GM18499 (cell line): ENCODE data around the gene RPTN.

Source experiments
- ATAC-seq: cut with Tn5 transposase; IDR thresholded peaks from one replicate; pipeline ENCODE4 v1.9.1; 2021; ENCODE audit warnings: moderate number of reproducible peaks; ENCODE audit not compliant: insufficient read depth, unreplicated experiment

Gene RPTN, protein sequence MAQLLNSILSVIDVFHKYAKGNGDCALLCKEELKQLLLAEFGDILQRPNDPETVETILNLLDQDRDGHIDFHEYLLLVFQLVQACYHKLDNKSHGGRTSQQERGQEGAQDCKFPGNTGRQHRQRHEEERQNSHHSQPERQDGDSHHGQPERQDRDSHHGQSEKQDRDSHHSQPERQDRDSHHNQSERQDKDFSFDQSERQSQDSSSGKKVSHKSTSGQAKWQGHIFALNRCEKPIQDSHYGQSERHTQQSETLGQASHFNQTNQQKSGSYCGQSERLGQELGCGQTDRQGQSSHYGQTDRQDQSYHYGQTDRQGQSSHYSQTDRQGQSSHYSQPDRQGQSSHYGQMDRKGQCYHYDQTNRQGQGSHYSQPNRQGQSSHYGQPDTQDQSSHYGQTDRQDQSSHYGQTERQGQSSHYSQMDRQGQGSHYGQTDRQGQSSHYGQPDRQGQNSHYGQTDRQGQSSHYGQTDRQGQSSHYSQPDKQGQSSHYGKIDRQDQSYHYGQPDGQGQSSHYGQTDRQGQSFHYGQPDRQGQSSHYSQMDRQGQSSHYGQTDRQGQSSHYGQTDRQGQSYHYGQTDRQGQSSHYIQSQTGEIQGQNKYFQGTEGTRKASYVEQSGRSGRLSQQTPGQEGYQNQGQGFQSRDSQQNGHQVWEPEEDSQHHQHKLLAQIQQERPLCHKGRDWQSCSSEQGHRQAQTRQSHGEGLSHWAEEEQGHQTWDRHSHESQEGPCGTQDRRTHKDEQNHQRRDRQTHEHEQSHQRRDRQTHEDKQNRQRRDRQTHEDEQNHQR

DNA sequence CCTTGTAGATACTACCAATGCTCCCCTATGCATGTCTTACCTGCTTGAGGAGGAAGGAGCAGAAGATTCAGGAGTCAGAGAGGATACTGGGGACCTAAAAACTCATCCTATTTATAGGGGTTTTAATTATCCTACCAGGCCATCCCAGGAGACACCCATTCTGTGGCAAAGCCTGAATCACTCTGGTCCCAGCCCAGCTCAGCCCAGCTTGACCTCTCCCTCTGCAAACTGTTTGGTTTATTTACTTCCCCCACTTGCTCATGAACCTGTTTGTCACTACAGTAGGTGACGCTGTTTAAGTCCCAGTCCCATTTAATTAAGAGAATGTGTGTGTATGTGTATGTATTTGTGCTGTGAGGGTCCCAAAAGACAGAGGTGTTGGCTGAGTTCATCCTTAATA, at the start of gene RPTN:
Gene RPTN (minus strand): TSS at position 85 of the 400 bp plus-strand sequence. CDS start 1,339 bp downstream, outside the sequence.
- ATAC-seq = no peak

DNA sequence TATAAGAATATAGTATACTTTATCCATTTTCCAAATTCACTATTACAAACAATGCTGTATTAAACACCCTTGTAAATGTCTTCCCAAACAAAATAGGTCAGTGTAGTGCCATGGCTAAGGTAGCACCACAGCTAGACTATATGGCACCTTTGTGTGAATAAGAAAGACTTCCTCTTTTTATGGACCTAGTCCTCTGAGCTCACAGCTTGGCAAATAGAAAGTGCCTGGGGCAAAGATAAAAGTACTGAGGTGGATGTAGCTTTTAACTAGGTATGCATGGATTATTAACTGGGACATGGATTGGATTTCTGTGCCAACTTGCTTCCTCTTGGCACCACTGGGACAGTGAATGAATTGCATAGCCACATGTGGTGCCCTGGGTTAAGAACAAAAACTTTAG, 40.0 kb upstream of the RPTN start:
- ATAC-seq = no peak

DNA sequence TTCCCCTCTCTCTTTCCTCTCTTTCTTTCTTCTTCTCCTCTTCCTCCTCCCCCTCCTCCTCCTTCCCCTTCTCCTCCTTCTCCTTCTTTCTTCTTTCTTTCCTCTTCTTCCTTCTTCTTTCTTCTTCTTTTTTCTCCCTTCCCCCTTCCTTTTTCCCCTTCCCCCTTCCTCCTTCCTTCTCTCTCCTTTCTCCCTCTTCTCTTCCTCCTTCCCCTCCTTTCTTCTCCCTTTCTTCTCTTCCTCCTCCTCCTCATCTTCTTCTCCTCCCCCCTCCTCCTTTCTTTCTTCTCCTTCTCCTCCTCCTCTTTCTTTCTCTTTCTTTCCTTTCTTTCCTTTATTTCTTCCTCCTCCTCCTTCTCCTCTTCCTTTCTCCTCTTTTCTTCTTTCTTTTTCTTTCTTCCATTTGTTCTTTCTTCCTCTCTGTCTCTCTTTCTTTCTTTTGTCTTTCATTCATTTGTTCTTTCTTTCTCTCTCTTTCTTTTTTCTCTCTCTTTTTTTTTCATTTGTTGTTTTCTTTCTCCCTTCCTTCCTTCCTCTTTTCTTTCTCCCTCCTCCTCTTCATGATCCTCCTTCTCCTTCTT, 38.4 kb upstream of the RPTN start:
- no peak for ATAC-seq

DNA sequence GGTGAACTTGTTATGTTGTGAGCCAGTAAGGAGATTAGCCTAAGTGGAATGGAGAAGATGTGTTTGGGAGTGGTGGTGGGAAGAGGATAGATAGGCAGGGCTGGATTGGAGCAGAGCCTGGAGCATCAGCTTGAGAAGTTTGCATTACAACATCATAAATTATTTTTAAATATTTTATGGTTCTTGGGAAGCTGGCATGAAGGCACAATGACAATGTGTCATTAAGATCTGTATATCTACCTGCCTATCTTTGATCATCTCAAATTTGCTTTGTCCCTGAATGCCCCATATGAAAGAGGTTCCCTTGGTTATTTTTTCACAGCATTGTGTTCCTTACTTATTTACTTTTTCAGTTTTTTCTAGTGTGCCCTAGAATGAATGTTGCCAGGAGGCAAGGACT, 32.7 kb upstream of the RPTN start:
- no peak for ATAC-seq

DNA sequence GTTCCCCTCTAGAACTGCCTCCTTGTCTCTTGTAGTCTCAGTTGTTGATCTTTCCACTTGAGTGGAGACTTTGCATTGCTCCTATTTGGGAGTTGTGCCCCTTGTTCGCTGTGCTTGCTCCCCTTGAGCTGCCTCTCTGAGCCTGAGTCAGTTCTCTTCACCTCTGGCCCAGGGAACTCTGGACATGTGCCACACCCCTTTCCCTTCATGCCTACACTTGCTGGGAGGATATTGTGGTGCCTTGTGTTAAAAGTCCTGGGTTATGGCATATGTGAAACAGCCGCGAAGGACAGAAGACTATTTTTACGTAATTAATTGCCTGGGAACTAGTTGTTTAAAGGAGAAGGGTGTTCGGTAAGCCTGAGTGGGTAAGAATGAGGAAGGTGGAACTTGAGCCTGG, 32.2 kb upstream of the RPTN start:
- ATAC-seq = no peak

DNA sequence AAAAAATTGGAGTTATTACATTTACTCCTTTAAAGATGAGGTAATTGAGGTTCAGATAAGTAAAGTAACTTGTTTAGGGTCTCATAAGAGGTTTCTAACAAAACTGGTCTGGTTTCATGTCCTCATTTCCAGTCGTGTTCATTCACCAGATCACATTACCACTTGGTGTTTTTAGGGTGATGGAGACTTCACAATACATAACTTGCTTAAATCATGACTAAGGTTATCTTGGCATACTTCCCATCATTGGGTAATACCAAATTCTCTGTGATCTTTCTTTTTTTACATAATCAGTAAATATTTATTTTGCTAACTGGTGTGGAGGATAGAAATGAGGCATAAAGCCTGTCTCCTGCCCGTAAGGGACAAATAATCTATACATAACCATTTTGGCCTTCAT, 31.6 kb upstream of the RPTN start:
- ATAC-seq = no peak

DNA sequence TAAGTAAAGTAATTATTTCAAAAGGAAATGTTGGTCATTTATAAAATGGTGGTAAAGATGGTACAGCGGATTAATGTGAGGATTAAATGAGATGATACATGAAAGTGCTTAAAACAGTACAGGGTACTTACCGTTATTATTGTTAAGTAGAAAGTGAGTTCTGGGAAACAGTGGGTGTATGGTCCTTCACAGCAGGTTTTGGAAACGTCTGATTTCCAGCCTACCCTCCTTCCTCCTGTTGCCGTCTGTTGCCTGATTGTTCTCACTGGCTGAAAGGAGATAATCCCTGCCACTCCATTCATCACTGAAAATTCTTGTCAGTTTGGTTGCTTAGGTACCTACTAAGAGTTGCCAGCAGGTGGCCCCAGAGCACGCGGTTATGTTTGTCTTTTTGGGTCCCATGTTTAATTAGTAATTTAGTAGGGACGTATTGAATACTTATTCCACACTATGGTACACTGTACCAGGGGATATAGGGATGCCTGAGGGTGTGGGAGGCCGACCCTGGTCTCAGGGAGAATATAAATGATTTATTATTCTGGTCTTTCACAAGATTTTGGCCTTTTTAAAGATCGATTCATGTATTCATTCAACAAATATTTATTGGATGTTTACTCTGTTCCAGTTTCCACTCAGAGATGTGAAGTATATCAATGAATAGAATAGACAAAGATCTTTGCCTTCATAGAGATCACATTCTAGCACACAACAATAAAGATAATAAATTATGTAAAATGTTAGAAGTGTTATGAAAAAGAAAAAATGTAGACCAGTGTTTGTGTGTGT, 30.8 kb upstream of the RPTN start:
- ATAC-seq = no peak

DNA sequence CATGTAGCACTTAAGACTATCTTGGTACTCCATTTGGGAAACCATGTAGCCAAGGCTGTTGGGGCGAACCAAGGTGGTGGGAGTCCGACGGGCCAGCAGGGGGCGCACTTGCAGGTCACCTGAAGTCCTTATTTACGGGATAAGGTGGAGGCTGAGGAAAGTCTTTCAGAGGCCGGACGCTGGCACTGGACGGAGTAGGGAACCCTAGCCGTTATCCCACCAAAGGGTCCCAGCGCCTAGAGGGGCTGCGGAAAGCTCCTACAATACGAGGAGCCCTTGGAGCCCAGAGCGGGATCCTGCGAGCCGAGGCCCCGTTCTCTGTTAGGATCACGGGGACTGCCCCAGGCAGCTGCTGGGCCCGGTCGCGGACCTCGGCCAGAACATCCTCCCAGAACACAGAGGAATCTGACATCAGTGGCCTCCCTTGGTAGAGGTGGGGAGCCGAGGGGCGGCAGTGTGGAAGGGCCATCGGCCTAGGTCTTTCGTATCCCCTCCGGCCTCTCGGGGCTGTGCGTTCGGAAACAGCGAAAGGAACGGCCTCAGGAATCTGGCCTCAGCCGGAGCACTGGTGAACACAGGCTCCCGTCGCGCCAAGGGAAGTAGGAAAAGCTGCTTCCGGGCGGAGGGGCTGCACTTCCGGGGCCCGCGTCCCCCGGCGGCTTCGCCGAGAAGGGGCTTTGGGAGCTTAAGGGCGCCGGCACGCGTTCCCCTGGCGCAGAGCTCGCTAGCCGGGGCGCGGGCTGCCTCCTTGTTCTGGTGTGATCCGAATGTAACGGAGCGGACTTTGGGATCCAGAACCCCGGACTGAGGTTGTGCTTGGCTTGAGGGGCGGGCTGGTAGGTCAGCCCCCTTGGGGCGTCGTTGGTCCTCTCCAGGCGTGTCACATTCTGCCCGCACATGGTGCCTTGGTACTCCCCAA, 29.9 kb upstream of the RPTN start:
- ATAC-seq = no peak

DNA sequence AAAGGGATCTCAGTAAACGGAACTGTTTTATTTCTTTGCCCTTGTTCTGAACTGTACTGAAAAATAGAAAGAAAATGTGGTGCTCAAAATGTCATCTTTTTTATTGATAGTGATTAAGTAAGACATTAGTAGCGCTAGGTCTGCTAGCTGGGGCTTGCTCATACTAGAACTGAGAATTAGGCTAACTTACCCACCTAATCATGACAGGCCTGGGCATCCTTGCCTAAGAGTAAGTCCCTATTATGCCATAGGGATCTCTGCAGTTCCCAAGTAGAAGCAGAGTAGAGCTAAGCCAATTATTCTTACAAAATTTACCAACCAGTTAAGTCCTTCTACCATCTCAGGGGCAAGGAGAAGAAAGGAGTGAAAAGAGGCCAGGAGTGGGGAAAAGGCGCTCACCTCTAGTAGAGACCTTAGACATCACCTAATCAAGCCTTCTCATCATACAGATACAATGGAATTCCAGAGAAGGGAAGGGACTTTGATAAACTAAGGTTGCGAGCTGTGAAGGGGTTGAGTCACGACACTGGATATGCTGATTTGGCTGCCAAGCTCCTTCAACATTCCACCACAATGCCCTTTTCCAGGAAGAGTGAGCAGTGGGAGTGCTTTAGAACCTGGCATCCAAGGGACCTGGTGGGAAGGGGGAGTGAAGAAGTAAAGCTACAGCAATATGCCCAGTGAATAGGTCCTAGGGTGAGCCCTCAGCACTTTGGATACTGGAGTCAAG, 27.7 kb upstream of the RPTN start:
- no peak for ATAC-seq

DNA sequence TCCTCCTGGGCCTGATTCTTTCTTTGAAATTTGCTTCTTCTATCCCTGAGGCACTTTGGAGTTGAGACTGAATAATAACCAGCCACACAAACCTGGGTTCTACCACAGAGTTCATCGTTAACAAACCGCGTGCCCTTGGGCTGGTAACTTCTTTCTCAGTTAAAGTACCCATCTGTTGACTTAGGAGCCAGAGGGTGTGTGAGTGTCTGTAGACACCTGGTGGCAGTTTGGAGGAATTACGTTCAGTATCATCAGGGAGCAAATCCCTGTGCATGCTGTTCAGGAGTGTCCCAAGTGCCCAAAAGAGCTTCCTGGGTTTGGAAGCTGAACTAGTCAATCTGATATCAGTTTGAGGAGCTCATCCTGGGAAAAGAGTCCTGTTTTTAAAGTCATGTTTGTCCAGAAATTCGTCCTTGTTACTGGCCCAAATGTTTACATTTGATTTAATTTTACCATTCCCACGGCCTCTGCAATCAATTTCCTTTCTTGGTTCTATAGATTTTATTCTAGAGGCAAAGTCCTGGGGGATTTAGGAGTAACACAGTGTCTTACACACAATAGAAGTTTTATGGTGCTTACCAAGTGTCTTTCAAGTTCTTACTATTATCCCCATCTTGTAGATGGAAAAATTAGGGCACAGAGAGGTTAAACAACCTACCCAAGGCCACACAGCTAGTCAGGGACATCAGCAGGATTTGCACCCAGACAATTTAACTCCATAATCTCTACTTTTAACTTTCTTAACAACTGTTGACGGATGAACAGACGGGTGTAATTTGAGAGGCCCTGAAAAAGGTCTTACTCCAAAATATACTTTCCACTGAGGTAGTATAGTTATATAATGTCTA, 26.7 kb upstream of the RPTN start:
- no peak for ATAC-seq

DNA sequence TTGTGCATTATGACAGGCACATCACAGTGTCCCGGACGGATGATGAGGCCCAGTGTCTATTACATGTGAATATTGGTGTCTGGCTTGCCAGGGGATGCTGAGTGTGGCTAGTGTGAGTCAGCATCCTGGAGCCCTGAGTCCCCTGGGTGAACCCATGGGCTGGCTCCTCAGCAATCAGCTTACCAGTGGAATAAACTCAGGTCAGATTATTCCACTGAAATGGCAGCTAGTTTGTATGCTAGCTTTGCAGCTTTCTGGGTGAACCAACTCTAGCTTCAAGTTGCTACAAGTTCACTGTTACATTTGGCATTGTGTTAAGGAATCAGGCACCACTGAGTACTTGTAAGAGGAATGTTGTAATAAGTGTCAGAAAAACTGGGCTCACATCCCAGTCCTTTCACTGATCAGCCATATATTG, 23.9 kb upstream of the RPTN start:
- ATAC-seq = no peak

DNA sequence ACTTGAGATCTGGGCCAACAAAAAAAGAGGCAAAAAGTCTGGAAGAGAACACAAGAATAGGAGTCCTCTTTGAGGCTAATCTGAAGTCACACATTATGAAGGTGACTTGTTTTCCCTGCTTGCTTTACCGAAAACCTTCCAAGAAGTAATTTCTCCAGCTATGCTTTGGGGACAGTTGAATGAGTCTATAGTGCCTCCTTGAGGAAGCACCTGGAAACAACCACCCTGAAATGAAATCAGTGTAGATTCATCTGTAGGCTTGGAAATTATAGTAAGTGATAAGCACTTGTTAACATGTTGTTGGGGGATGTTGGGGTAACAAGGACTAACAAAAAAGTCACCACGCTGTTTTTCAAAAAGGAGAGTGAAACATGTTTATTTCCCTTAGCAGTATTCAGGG, 23.4 kb upstream of the RPTN start:
- ATAC-seq = no peak

DNA sequence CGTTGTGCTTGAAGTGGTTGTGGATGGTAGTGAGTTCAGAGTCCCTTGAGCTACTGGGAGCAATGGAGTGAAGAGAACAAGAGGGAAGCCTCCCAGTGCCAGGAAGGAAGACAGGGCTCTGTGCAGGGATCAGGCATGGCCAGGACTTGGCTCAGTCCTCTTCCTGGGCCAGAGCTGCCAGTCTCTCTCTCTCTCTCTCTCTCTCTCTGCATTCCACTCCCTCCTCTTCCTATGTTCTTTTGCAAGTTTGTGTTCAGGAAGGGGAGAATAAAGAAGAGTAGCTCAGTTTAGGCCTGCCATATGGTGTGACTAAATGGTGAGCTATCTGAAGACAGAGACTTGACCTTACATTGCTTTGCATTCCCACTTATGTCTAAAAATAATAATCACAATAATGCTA, 20.5 kb upstream of the RPTN start:
- no peak for ATAC-seq

DNA sequence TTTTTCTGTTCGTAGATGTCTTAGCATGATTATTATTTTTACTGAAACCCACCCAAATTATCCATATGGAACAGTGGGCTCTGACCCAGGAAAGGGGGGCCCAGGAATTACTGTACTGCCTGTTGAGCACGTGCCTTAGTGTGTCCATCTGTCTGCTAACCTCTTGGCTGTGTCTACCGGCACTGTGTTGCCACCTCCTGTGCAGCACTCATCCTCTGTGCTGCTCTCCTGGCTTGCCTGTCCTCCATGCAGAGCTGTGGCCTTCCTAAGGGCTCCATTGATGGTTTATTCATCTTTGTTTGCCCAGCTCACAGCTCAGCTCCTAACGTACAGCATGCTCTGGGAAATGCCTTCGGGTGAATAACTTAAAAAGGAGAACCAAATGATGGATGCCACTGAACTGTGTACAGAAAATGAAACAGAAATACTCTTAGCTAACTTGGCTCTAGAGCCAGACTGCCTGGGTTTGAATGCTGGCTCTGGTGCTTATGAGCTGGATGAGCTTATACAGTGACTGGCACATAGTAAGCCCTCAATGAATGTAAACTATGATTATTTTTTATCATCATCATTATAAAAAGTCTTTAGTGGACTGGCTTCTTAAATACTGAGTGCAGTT, 11.4 kb upstream of the RPTN start:
- ATAC-seq = no peak

DNA sequence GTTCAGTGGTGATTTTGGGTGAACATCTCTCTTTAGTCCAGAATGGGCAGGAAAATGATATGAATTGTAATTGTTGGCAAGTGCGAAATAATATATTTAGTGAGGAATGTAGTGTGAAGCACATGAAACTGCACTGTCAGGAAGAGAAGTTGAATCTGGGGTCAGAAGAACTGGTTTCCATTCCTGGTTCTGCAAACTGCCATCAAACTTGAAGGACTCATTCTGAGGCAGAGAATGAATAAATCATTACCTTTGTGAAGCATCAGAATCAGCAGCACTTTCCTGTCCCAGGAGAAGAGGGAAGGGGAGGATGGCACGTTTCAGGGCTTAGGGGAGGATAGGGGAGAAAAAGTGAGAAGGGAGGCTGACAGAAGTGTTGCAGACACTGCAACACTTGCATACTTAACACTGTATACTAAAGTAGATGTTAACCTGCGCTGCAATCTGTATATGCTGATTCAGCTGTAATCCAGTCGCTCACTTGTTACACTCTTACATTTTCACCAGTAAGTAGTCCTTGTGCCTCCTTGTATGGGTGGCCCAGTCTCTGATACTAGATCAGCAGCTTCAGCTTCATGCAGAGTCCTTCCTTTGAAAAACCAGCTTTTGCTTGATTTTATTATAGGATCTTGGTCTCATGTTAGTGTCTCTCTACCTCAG, 10.5 kb upstream of the RPTN start:
- no peak for ATAC-seq

DNA sequence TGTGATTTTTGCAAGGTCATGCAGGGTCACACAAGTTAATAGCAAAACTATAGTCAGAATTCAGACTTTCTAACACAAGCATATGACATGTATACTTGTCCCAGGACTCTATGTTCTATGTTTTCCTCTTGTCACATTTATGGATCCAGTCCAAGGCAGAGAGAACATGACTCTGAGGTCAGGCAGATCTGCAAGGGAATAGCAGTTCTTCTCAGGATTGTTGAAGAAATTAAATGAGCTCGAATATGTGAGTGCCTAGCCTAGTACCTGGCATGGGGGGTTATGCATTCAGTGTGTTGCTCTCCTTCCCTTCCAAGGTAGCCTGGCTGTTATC, 9.5 kb upstream of the RPTN start:
- ATAC-seq = no peak

DNA sequence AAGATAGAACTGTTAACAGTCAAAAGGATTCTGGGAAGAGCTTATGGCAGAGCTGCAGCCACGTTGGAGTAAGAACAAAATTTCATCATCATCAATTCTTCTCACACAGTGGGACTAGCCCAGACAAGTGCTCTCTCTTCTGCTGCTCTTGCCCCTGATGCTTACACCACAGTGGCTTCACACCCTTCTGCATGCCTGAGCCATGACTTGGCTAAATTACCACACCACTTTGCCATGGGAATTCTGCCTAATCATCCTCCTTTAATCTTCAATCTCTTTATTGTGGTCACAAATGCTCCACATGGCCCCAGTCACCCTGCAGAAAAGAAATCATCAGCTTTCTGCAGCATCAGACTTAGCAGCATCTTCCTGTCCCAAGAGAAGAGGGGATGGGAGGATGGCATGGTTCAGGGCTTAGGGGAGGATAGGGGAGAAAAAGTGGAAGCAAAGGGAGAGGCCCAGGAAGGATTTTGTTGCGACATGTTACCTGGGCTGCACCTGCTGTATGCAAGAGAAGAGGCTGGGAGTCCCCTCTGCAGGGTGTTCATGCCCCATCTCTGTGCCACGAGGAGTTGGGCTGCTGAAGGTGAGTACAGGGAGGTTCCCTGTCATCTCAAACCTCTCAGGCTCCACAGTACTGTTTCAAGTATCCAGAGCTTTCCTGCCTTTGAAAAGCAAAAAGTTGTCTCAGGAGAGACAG, 9.0 kb upstream of the RPTN start:
- ATAC-seq = no peak
